Measurements from ENCODE around the gene DENND4B. TPM values are rescaled to one million over a fixed set of nuclear protein-coding genes. Genes with fewer than 3 reads are reported as not detected.

DENND4B gene
- polyA plus RNA-seq, 1 donor = 28.6 TPM

DNA sequence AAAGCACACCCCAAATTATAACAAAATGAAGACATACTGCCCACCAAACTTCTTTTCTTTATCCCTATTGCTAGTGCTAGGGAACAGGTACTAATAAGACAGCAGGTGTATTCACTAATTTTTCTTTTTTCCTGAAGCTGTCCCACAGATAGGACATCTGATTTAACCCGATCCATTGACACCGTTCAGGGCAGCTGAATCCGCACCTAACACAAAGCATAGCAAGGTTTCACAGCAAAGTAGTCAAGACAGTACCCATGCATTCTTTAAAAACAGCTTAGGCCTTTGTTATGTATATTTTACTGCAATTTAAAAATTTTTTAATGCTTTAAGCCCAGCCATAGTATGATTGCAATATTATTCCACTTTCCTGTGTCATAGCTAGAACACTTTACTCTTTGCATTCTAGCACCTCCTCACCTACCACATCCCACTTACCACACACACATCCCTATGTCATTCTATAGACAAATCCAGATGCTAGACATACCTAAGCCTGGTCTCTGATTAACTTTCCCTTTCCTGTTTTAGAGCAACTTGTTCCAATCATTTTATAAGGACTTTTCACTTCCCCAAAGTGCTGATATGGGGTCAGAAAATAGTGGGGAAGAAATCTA is 64.1 kb downstream of the DENND4B start:
- DNase-seq (ENCODE audit: low read depth) = no peak

DNA sequence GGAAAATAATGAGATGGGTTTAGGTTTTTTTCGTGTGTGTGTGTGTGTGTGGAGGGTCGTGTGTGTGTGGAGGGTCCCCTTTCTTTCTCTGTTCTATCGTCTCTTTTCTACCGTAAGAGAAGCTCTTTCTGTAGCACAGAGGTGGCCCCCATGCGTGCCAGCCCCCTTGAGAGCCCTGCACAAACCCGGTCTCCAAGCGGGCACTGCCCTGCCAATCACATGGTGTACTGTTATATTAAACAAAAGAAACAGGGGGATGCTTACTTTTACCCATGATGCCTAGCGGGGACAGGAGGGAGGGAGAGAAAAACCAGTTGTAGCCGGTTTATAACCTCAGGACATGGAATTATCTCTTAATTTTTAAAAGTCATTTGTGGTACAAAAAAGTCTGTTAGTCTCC is 64.8 kb downstream of the DENND4B start:
- DNase-seq (ENCODE audit: low read depth) = no peak

DNA sequence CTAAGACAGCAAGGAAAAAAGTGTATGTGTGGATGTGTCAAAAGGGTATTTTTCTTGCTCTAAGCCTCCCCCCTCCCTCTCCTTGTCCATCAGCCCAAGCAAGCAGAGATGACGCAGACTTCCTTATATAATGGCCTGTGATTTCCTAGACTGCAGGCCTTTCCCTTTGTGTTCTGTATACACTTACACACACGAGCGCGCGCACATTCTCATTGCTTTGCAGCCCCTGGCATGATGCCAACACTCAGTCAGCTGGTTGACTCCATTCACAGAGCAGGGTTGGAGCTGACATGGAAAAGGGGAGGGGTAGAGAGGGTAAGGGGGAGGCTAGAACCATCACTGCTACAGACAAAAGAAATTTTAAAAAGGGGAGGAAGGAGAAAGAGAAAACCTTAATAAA is 65.6 kb downstream of the DENND4B start:
- peak; percentile 92 for DNase-seq (ENCODE audit: low read depth)

DNA sequence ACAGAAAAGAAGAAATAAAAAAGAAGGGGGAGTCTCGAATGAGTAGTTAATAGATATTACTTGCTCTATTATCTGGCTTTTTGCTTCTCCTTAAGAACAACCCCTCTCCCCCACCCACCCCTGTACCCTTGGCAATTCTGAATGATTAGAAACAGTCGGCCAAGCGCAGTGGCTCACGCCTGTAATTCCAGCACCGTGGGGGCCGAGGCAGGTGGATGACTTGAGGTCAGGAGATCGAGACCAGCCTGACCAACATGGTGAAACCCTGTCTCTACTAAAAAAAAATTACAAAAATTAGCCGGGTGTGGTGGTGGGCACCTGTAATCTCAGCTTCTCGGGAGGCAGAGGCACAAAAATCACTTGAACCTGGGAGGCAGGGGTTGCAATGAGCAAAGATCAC is 66.5 kb downstream of the DENND4B start:
- DNase-seq (ENCODE audit: low read depth) = no peak

Other genes with a start within 250 kb of the DENND4B start
- 39.2 TPM for gene INTS3, start 218.7 kb downstream of the DENND4B start, polyA plus RNA-seq (ENCODE audit: insufficient read length)
- 18.1 TPM for gene SLC27A3, start 171.3 kb downstream of the DENND4B start, polyA plus RNA-seq (ENCODE audit: insufficient read length)
- 18.1 TPM for gene GATAD2B, start 23.7 kb downstream of the DENND4B start, polyA plus RNA-seq (ENCODE audit: insufficient read length)
- 23.5 TPM for gene CRTC2, start 11.9 kb upstream of the DENND4B start, polyA plus RNA-seq (ENCODE audit: insufficient read length)
- gene SLC39A1, start 16.8 kb upstream of the DENND4B start, polyA plus RNA-seq (ENCODE audit: insufficient read length) = 37.4 TPM
- 11.1 TPM for gene CREB3L4, start 21.2 kb upstream of the DENND4B start, polyA plus RNA-seq (ENCODE audit: insufficient read length)
- 75.7 TPM for gene JTB, start 31.0 kb upstream of the DENND4B start, polyA plus RNA-seq (ENCODE audit: insufficient read length)
- gene RAB13, start 39.6 kb upstream of the DENND4B start, polyA plus RNA-seq (ENCODE audit: insufficient read length) = 70.3 TPM
- gene RPS27, start 44.0 kb upstream of the DENND4B start, polyA plus RNA-seq (ENCODE audit: insufficient read length) = 3,622 TPM
- gene NUP210L, start 208.4 kb upstream of the DENND4B start, polyA plus RNA-seq (ENCODE audit: insufficient read length) = 0.03 TPM
- gene TPM3, start 245.4 kb upstream of the DENND4B start, polyA plus RNA-seq (ENCODE audit: insufficient read length) = 535 TPM

Data from forelimb muscle (tissue), 1 donor.